Hematopoietic multipotent progenitor cell treated with erythropoietin and hydrocortisone succinate and interleukin-3 and kit ligand, for 6 days (in vitro differentiated cells): ENCODE measurements around the gene KAZN.
A peak's percentile ranks its signal among the peaks of the same experiment; 100 is the strongest.

Experiments used
- DNase-seq: peaks from one replicate; pipeline ENCODE4 v3.0.0-alpha.2; 2015

The KAZN gene

DNA sequence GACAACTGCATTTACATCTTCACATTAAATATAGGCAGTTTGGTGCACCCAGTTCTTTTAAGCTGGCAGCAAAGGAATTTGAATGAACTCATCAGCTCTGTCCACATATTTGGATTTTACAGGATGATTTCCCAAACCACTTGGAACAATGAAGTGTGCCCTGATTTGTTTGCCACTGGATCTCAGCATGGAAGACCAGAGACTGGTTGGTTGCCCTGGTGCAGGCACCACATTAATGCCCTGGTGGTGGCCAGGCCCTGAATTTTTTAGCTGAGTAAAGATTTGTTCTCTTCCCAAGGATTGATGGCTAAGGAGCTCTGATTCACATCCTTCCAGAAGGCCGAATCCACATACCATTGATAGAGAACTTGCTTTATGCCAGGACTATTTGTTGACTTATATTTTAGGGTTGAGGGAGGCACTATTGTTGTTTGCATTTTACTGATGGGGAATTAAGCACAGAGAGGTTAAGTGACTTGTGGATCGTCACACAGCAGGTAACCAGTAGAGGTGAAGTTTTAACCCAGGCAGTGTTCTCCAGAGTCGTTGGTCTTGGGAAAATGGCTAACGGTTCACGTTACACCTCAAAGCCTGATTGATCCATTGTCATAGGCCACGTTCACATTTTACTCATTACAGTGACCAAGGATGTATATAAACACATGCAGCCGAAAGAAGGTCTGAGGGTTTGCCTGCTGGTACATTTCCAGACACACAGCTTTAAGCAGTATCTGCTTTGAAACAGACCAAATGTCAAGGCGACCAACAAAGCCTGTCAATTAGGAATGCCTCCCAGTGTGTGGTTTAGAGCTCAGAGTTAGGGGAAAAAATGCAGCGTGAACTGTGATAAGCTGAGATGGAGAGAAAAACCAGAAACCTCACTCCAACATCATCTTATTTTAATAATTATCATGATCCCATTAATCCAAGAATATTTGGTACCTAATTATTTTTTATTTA lies 50.7 kb downstream of the KAZN start:
- no peak for DNase-seq

DNA sequence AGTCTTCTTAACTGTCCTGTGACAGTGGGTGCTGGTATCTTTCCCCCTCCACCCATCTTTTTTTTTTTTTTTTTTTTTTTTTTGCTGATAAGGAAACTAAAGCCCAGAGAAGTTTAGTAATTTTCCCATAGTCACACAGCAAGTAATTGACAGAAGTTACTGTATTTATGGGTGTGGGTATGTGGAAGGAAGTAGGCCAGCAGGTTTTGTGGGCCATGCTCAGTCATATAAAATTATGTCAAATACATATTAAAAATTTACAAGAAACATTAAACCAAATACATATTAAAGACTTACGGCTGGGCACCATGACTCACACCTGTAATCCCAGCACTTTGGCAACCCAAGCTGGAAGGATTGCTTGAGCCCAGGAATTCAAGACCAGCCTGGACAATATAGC lies 51.5 kb downstream of the KAZN start:
- no peak for DNase-seq

- no peak for DNase-seq
Measured at GRCh38 chr1:14650951-14651350, 52.5 kb downstream of the KAZN start.

DNA sequence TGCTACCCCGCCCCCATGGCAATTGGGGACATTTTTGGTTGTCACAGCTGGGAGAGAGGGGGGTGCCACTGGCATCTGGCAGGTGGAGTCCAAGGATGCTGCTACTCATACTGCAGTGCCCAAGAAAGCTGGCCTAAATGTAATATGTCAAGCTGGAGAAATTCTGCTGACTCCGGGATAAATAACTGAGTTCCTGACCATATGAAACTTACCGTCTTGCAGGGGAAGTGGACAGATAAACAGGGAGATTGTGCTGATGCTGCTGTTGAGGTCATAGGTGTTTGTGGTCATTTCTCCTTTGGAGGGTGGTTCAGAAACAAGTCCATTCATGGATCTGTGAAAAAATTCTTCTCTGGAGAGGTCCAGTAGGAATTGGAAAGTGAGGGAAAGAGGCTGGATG lies 54.4 kb downstream of the KAZN start:
- no peak for DNase-seq

DNA sequence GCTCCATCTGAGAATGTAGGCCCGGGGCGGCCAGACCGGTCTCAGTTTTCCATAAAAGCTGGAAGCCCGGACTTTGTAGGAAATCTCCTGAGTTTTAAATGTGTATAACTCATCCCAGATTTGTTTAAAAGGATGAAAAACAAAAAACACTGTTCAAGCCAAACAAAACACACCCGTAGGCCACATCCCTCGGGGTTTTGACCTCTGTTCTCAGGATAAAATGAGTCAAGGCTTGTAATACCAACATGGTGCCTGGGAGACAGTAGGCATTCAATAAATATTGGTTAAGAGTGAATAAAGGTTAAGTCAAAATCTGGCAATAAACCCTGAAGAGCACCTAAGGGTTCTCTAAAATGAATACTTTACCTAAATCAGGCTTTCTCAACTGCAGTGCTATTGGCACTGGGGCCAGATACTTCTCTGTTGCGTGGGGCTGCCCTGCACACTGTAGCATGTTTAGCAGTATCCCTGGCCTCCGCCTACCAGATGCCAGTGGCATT lies 55.0 kb downstream of the KAZN start:
- no peak for DNase-seq

GRCh38 chr1:14654554-14654953 lies 56.1 kb downstream of the KAZN start:
- no peak for DNase-seq

GRCh38 chr1:14655385-14655784 lies 56.9 kb downstream of the KAZN start:
- no peak for DNase-seq

DNA sequence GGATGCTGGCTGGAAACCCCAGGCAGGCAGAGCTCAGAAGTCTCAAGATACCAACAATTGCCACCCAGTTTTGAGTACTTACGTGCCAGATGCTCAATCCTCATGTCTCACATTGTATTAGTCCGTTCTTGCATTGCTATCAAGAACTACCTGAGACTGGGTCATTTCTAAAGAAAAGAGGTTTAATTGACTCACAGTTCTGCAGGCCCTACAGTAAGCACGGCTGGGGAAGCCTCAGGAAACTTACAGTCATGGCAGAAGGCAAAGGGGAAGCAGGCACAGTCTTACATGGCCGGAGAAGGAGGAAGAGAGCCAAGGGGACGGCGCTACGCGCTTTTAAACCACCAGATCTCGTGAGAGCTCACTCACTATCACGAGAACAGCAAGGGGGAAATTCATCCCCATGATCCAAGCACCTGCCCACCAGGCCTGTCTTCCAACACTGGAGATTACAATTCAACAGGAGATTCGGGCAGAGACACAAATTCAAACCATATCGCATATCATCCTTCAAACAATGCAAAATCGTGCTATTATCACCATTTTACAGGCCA lies 58.0 kb downstream of the KAZN start:
- DNase-seq = no peak

DNA sequence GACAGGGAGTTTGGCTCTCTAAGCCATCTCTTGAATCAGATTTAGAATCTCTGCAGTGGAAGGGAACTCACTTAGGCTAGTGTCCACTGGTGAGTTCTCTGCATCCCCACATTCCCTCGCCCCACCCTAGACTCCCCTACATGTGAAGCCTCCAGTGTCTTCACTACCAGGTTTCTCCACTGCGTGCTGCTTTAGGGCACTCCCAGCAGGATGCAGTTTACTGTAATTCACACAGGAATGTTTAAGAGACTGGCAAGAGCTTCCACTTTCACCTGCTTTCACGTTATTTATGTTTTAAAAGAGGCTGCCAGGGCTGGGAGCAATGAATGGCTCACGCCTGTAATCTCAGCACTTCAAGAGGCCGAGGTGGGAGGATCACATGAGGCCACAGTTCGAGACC lies 60.2 kb downstream of the KAZN start:
- no peak for DNase-seq

DNA sequence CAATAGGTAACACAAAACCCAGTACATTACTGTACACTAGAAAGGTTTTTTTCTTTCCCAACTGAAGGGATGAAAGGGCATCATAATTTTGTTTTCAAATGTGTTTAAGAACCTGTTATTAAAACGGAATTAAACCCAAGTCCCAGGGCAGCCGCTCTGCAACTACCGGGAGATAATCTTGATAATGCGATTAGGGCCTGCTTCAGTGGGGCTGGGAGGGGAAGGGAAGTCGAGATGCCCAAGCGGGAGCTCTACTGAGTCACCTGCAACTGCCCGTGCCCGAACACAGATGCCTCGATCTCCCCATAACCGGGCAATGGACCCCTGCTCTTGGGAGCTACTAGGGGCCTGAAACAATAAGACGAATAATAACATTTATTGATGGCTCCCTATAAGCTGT lies 61.4 kb downstream of the KAZN start:
- no peak for DNase-seq

- DNase-seq = peak; percentile 43
Measured at GRCh38 chr1:14660801-14661200, 62.3 kb downstream of the KAZN start.

GRCh38 chr1:14661222-14661621 lies 62.7 kb downstream of the KAZN start:
- peak; percentile 9 for DNase-seq

DNA sequence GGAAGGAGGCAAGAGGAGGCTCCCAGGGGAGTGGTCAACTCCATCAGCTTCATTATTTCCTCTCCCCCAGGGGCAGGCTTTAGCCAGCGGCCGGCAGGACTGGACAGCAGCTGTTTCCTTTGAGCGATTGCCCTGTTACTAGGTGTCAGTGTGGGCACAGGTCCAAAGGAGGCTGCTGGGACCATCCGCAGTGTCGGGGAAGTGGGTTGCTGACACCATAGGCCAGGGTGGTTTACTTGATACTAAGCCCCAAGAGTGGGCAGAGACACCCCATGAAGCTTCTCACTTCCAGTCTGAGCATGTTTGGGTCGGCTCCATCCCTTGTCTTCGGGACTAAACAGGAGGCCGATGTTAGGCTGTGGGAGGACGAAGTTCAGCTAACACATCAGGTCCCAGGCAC lies 63.6 kb downstream of the KAZN start:
- no peak for DNase-seq

- no peak for DNase-seq
Measured at GRCh38 chr1:14663773-14664172, 65.3 kb downstream of the KAZN start.

DNA sequence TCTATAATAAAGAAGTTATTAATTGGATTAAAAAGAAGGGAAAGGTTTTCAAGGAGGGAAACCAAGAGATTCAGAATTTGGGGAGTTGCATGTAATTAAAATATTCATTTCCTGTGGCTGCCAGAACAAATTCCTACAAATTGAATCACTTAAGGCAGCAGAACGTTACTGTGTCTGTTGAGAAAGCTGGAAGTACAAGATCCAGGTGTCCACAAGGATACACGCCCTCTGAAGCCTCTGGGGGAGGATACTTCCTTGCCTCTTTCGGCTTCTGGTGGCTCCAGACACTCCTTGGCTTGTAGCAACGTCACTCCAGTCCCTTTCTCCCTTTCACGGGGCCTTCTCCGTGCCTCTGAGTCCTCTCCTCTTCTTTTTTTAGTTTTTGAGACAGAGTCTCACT lies 67.9 kb downstream of the KAZN start:
- no peak for DNase-seq

GRCh38 chr1:14666962-14667650 lies 68.6 kb downstream of the KAZN start:
- no peak for DNase-seq

DNA sequence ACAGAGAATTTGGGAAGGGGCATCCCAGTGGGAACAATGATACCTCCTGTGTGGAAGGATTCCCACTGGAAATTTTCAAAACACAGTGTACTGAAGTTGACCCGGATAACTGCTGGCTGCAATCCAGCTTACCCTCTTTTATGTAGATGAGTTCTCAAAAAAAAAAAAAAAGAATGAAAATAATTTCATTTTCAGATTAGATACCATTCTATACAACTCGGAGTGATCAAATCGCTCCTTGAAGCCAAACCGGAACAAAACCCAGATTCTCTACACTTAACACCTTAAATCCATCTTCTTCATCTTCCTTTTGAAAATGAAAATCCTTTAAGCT lies 69.1 kb downstream of the KAZN start:
- DNase-seq = no peak

DNA sequence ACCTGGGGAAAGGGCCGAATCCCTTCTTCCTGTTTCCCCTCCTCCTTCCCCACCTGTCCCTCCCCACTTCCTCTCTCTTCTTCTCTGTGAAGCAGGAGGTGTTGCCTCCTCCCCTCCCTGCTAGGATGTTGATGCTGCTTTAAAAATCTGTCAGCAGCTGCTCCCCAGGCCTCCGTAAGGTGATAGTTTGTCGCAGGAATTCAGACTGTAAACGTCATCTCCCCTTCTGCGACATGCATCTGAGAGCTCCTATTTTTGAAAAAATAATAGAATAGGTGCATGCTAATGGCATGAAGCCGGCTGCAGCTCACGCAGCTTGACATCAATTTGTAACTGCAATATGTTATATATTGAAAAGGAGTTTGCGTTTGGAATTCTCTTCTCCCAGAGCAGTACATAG lies 70.1 kb downstream of the KAZN start:
- DNase-seq = no peak

- no peak for DNase-seq
Measured at GRCh38 chr1:14672005-14672404, 73.5 kb downstream of the KAZN start.

DNA sequence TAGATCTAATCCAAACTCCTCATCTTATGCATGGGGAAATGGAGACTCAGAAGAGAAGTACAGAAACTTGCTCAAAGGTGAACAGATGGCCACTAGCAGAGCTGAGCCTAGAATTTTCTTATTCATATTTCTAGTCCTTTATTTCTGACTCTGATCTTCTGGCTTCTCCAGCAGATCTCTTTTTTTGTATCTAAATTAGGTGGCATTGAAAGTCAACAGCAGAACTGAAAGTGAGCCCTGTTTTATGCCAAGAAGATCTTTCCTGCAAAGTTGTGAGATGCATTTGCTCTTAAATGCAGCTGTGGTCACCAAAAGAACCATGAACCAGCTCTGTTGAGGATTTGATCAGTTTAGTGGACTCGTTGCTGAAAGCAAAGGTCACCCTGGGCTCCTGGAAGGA lies 75.5 kb downstream of the KAZN start:
- DNase-seq = no peak

GRCh38 chr1:14676400-14676799 lies 77.9 kb downstream of the KAZN start:
- no peak for DNase-seq

- no peak for DNase-seq
Measured at GRCh38 chr1:14677292-14677971, 78.9 kb downstream of the KAZN start.

DNA sequence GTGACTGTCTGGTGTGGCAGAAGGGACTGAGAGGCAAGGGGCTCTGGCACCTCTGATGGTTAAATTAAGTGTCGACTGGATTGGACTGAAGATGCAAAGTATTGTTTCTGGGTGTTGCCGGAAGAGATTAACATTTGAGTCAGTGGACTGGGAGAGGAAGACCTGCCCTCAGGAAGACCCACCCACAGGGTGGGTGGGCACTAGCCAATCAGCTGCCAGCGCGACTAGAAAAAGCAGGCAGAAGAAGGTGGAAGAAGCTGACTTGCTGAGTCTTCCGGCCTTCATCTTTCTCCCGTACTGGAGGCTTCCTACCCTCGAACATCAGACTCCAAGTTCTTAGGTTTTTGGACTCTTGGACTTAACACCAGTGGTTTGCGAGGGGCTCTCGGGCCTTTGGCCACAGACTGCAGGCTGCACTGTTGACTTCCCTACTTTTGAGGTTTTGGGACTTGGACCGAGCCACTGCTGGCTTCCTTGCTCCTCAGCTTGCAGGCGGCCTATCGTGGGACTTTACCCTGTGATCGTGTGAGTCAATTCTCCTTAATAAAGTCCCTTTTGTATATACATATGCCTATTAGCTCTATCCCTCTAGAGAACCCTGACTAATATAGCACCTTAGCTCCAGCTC lies 79.6 kb downstream of the KAZN start:
- no peak for DNase-seq
